ENCODE measurements around the gene GCAT.

The GCAT gene

DNA sequence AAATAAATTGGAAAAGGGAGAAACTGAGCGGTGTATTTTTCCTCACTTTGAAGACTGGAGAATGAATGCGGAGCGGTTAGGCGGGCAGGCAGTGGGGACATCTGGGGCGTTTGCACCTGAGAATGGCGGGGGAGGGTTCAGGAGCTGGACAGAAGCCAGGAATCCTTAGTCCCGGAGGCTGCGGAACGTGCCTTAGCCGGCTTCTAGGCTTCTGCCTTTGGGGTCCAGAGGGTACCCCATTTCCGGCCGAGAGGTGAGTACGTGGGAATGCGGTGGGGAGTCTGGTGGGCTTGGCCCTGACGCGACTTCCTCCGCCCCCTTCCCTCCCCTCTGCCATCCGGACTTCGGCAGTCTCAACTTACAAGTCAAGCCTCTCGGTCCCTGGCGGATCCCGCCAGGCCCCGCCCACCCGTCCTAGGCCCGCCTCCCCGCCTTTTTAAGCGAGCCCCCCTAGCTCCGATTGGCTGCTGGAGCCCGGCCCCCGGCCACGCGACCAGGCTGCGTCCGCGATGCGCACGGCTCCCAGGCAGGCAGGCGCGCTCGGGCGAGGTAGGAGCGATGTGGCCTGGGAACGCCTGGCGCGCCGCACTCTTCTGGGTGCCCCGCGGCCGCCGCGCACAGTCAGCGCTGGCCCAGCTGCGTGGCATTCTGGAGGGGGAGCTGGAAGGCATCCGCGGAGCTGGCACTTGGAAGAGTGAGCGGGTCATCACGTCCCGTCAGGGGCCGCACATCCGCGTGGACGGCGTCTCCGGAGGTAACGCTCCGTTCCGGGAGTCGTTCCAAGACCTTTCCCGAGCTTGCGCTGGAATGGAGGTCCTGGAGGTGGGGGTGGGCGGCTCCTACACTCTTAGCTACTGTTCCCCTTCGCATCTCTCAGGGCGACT, at the start of gene GCAT:
Gene GCAT (plus strand): TSS at position 525 of the 884 bp plus-strand sequence. CDS start 34 bp downstream, at position 559.
- TF ChIP-seq, protein P1, sequence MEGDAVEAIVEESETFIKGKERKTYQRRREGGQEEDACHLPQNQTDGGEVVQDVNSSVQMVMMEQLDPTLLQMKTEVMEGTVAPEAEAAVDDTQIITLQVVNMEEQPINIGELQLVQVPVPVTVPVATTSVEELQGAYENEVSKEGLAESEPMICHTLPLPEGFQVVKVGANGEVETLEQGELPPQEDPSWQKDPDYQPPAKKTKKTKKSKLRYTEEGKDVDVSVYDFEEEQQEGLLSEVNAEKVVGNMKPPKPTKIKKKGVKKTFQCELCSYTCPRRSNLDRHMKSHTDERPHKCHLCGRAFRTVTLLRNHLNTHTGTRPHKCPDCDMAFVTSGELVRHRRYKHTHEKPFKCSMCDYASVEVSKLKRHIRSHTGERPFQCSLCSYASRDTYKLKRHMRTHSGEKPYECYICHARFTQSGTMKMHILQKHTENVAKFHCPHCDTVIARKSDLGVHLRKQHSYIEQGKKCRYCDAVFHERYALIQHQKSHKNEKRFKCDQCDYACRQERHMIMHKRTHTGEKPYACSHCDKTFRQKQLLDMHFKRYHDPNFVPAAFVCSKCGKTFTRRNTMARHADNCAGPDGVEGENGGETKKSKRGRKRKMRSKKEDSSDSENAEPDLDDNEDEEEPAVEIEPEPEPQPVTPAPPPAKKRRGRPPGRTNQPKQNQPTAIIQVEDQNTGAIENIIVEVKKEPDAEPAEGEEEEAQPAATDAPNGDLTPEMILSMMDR (IDR thresholded peaks at IDR 0.05; ENCODE audit: low read depth, low read length), result no peak
- peak; percentile 93 for DNase-seq (ENCODE audit: extremely low read depth, low read depth)

DNA sequence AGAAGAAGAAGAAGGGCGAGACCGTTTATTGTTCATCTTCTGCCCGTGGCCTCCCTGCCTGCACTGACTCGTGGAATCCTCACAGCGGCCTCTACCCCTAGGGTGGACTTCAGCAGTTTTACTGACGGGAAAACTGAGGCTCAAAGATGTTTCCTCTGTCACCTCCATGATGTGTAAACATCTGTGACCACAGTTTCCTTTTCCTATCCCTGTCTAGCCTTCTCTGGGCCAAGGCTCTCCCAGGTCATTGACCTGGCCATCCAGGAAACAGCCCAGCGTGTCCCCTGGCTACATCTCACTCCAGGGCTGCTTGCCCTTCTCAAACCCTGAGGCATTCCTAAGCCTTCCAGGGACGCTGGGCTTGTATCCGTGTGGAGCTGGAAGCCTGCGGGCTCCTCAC, 49.0 kb upstream of the GCAT start:
- TF ChIP-seq, protein P1 (IDR thresholded peaks at IDR 0.05; ENCODE audit: low read depth, low read length), result no peak
- no peak for DNase-seq (ENCODE audit: extremely low read depth, low read depth)

- DNase-seq (ENCODE audit: extremely low read depth, low read depth), result no peak
- TF ChIP-seq, protein P1 (IDR thresholded peaks at IDR 0.05; ENCODE audit: low read depth, low read length), result no peak
Observed at GRCh38 chr22:37759281-37759680, 48.5 kb upstream of the GCAT start.

DNA sequence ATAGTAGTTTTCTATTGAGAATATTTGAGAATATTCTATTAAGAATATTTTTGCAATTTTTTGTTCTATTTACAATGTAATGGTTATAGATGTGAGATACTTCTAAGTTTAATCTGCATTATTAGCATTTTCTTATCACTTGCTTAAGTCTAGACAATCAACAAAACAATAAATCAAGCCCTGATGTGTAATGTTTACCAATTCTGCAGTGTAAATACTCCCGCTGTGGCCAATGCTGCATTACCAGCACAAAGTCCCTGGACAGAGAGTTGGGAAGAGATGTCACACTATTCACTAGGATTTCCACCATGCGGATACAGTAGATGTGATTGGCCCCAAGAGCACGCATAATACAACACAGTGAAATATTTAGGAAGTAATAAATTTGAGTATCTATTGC, 47.6 kb upstream of the GCAT start:
- DNase-seq (ENCODE audit: extremely low read depth, low read depth), result no peak

GRCh38 chr22:37762389-37762836, 45.3 kb upstream of the GCAT start:
- no peak for DNase-seq (ENCODE audit: extremely low read depth, low read depth)

More for the DNA sequence above, 47.6 kb upstream of the GCAT start:
- TF ChIP-seq, protein P1 (IDR thresholded peaks at IDR 0.05; ENCODE audit: low read depth, low read length), result no peak

GRCh38 chr22:37763012-37763411, 44.7 kb upstream of the GCAT start:
- no peak for DNase-seq (ENCODE audit: extremely low read depth, low read depth)
- TF ChIP-seq, protein P1 (IDR thresholded peaks at IDR 0.05; ENCODE audit: low read depth, low read length), result no peak

More at GRCh38 chr22:37762389-37762836, 45.3 kb upstream of the GCAT start:
- TF ChIP-seq, protein P1 (IDR thresholded peaks at IDR 0.05; ENCODE audit: low read depth, low read length), result no peak

DNA sequence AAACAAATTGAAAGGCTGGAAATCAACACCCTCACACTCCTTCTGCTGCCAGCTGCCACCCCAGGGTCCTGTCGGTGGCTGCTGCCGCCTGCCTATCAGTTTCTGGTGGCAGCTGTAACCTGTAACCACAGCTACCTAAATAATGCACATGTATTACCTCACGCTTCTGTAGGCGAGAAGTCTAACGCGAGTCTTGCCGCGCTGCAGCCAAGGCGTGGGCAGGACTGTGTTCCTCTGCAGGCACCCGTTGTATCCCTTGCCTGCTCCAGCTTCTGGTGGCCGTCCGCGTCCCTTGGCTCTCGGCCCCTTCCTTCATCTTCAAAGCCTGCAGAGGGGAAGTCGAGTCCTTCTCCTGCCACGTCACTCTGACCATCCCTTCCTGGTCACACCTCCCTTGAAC, 44.1 kb upstream of the GCAT start:
- TF ChIP-seq, protein P1 (IDR thresholded peaks at IDR 0.05; ENCODE audit: low read depth, low read length), result no peak
- DNase-seq (ENCODE audit: extremely low read depth, low read depth), result no peak

Measured in AG09319 (cell line).